ENCODE results near the gene ZXDC. TPM values are rescaled to one million over a fixed set of nuclear protein-coding genes. Genes with fewer than 3 reads are reported as not detected.

The ZXDC gene
- total and polyA plus RNA-seq, 7 experiments from 2014 or later = 10.3 to 71.9 (median 61.0) TPM

Other genes starting within 250 kb of the ZXDC start
- gene KLF15, start 118.5 kb downstream of the ZXDC start, total RNA-seq = under 1 TPM in 2 of 5 experiments, not detected in 3; 0.57 to 0.81 TPM
- gene KLF15, start 118.5 kb downstream of the ZXDC start, polyA plus RNA-seq = not detected
- gene CFAP100, start 81.0 kb downstream of the ZXDC start, total RNA-seq = not detected
- not detected for gene CFAP100, start 81.0 kb downstream of the ZXDC start, polyA plus RNA-seq
- not detected for gene UROC1, start 41.9 kb upstream of the ZXDC start, total RNA-seq
- gene UROC1, start 41.9 kb upstream of the ZXDC start, polyA plus RNA-seq = not detected
- gene CHST13, start 48.3 kb upstream of the ZXDC start, total RNA-seq = 1 to 10 TPM in 1 of 5 experiments, under 1 TPM in 3, not detected in 1; 0.21 to 3.8 (median 0.54) TPM
- gene CHST13, start 48.3 kb upstream of the ZXDC start, polyA plus RNA-seq = not detected
- not detected for gene C3orf22, start 83.0 kb upstream of the ZXDC start, total RNA-seq
- gene C3orf22, start 83.0 kb upstream of the ZXDC start, polyA plus RNA-seq = not detected
- gene TXNRD3, start 179.2 kb upstream of the ZXDC start, total RNA-seq = 1 to 10 TPM in 4 of 5 experiments, under 1 TPM in 1; 0.46 to 4.8 (median 3.2) TPM
- 1 to 10 TPM; 4.5 to 4.6 TPM for gene TXNRD3, start 179.2 kb upstream of the ZXDC start, polyA plus RNA-seq
- 10 to 100 TPM in 3 of 5 experiments, 1 to 10 TPM in 2; 5.4 to 14.0 (median 10.0) TPM for gene CHCHD6, start 228.3 kb upstream of the ZXDC start, total RNA-seq
- 10 to 100 TPM; 11.0 to 15.1 TPM for gene CHCHD6, start 228.3 kb upstream of the ZXDC start, polyA plus RNA-seq

Data from naive thymus-derived CD4-positive, alpha-beta T cell (primary cell).